PC-9 (cell line): ENCODE results near the gene MYO16.

Source experiments
- EZH2 ChIP-seq: fragments of 200-600 bp; sonication (generic); IDR thresholded peaks from 2 replicates; pipeline ENCODE4 v1.8.0; 2017; ENCODE audit warnings: antibody characterized with exemption, low read depth
- TF ChIP-seq, protein P1 (sequence below): fragments of 200-600 bp; sonication (generic); conservative IDR thresholded peaks from 2 replicates; pipeline ENCODE4 v1.6.1; 2017; ENCODE audit warnings: mixed run types, antibody characterized with exemption, mild to moderate bottlenecking, moderate library complexity

DNA sequence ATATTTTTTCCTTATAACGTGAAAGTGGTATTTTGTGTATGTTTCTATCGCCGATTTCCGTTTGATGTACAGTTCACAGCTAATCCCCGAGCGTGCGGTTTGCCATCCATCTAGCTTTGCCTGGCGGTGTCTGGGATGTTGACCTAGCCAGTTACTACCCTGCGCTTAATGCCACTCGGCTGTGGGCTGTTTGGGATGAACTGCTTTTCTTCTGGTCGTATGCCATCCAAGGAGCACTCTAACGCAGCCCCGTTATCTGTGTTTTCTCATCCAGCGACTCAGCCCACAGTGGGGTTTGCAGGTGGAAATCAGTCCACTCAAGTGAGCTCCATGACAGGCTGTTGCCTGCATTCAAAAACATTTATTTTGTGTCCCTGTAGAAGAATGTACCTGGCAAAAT lies 512.3 kb downstream of the MYO16 start:
- TF ChIP-seq, protein P1, sequence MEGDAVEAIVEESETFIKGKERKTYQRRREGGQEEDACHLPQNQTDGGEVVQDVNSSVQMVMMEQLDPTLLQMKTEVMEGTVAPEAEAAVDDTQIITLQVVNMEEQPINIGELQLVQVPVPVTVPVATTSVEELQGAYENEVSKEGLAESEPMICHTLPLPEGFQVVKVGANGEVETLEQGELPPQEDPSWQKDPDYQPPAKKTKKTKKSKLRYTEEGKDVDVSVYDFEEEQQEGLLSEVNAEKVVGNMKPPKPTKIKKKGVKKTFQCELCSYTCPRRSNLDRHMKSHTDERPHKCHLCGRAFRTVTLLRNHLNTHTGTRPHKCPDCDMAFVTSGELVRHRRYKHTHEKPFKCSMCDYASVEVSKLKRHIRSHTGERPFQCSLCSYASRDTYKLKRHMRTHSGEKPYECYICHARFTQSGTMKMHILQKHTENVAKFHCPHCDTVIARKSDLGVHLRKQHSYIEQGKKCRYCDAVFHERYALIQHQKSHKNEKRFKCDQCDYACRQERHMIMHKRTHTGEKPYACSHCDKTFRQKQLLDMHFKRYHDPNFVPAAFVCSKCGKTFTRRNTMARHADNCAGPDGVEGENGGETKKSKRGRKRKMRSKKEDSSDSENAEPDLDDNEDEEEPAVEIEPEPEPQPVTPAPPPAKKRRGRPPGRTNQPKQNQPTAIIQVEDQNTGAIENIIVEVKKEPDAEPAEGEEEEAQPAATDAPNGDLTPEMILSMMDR, result no peak
- TF ChIP-seq EZH2, result no peak
